Skeletal muscle satellite cell (primary cell): ENCODE results near the gene SPATC1L.

Experiments used
- H3K27me3 ChIP-seq: 2 replicates; pipeline ENCODE4 v1.7.0; 2013; ENCODE audit warnings: low read length; ENCODE audit not compliant: control insufficient read depth, insufficient read depth
- H3K36me3 ChIP-seq: 2 replicates; pipeline ENCODE4 v1.7.0; 2013; ENCODE audit warnings: mild to moderate bottlenecking, control low read depth, low read length; ENCODE audit not compliant: insufficient read depth
- H3K4me1 ChIP-seq: 2 replicates; pipeline ENCODE4 v1.7.0; 2013; ENCODE audit warnings: low read length; ENCODE audit not compliant: control insufficient read depth, insufficient read depth
- H3K4me2 ChIP-seq: 2 replicates; pipeline ENCODE4 v1.7.0; 2013; ENCODE audit warnings: mild to moderate bottlenecking, low read length
- H3K4me3 ChIP-seq: 2 replicates; pipeline ENCODE4 v1.7.0; 2013; ENCODE audit warnings: low read length
- H3K9ac ChIP-seq: 2 replicates; pipeline ENCODE4 v1.7.0; 2013; ENCODE audit warnings: mild to moderate bottlenecking, low read depth, low read length, moderate library complexity
- H3K9me3 ChIP-seq: replicated peaks from 2 replicates; pipeline ENCODE4 v1.7.0; 2013; ENCODE audit warnings: mild to moderate bottlenecking, control low read depth, low read length

SPATC1L gene

GRCh38 chr21:46221664-46222435, 37.6 kb upstream of the SPATC1L start:
- H3K27me3 ChIP-seq: no peaks in the 10 kb centered on the region
- H3K9me3 ChIP-seq: no peaks in the 10 kb centered on the region
- H3K4me2 ChIP-seq: no peak overlapping the region
- H3K4me3 ChIP-seq: no peak overlapping the region
- peaks cover 38% of the 10 kb centered on the region for H3K36me3 ChIP-seq
- H3K4me1 ChIP-seq: peaks cover 10% of the 10 kb centered on the region
- no peak overlapping the region for H3K9ac ChIP-seq

- no peaks in the 10 kb centered on the region for H3K9me3 ChIP-seq
- no peak overlapping the region for H3K4me3 ChIP-seq
- H3K36me3 ChIP-seq: peaks cover 41% of the 10 kb centered on the region
- no peak overlapping the region for H3K4me2 ChIP-seq
- H3K9ac ChIP-seq: no peak overlapping the region
- no peaks in the 10 kb centered on the region for H3K4me1 ChIP-seq
- no peaks in the 10 kb centered on the region for H3K27me3 ChIP-seq
Observed at GRCh38 chr21:46220847-46221246, 36.6 kb upstream of the SPATC1L start.

GRCh38 chr21:46220275-46220810, 36.1 kb upstream of the SPATC1L start:
- no peak overlapping the region for H3K9ac ChIP-seq
- no peaks in the 10 kb centered on the region for H3K9me3 ChIP-seq
- peaks cover 42% of the 10 kb centered on the region for H3K36me3 ChIP-seq
- no peaks in the 10 kb centered on the region for H3K27me3 ChIP-seq
- no peak overlapping the region for H3K4me2 ChIP-seq
- H3K4me3 ChIP-seq: no peak overlapping the region
- no peaks in the 10 kb centered on the region for H3K4me1 ChIP-seq

GRCh38 chr21:46219591-46220239, 35.5 kb upstream of the SPATC1L start:
- Histone ChIP-seq H3K9ac (no peak overlapping the region), H3K9me3 (no peaks in the 10 kb centered on the region), H3K4me2 (no peak overlapping the region), H3K4me3 (no peak overlapping the region), H3K27me3 (no peaks in the 10 kb centered on the region), H3K4me1 (no peaks in the 10 kb centered on the region), H3K36me3 (peaks cover 42% of the 10 kb centered on the region)

- Histone ChIP-seq H3K4me3 (no peak overlapping the region), H3K9ac (no peak overlapping the region), H3K4me2 (no peak overlapping the region), H3K27me3 (no peaks in the 10 kb centered on the region), H3K9me3 (no peaks in the 10 kb centered on the region), H3K36me3 (peaks cover 42% of the 10 kb centered on the region), H3K4me1 (no peaks in the 10 kb centered on the region)
Observed at GRCh38 chr21:46218906-46219590, 34.8 kb upstream of the SPATC1L start.

- no peak overlapping the region for H3K9ac ChIP-seq
Observed at GRCh38 chr21:46217511-46218196, 33.4 kb upstream of the SPATC1L start.

GRCh38 chr21:46216132-46216747, 32.0 kb upstream of the SPATC1L start:
- Histone ChIP-seq H3K36me3 (peaks cover 53% of the 10 kb centered on the region), H3K27me3 (no peaks in the 10 kb centered on the region), H3K9ac (no peak overlapping the region), H3K9me3 (no peaks in the 10 kb centered on the region), H3K4me3 (no peak overlapping the region), H3K4me2 (no peak overlapping the region), H3K4me1 (peaks cover 4% of the 10 kb centered on the region)

More at GRCh38 chr21:46217511-46218196, 33.4 kb upstream of the SPATC1L start:
- no peaks in the 10 kb centered on the region for H3K27me3 ChIP-seq
- no peak overlapping the region for H3K4me3 ChIP-seq
- no peaks in the 10 kb centered on the region for H3K4me1 ChIP-seq
- H3K9me3 ChIP-seq: no peaks in the 10 kb centered on the region
- H3K36me3 ChIP-seq: peaks cover 49% of the 10 kb centered on the region
- H3K4me2 ChIP-seq: no peak overlapping the region

GRCh38 chr21:46215436-46216131, 31.3 kb upstream of the SPATC1L start:
- no peak overlapping the region for H3K4me2 ChIP-seq
- H3K9ac ChIP-seq: no peak overlapping the region
- peaks cover 54% of the 10 kb centered on the region for H3K36me3 ChIP-seq
- H3K4me1 ChIP-seq: peaks cover 4% of the 10 kb centered on the region
- H3K27me3 ChIP-seq: no peaks in the 10 kb centered on the region
- no peak overlapping the region for H3K4me3 ChIP-seq
- H3K9me3 ChIP-seq: no peaks in the 10 kb centered on the region

- no peak overlapping the region for H3K9ac ChIP-seq
- H3K36me3 ChIP-seq: peaks cover 51% of the 10 kb centered on the region
- no peak overlapping the region for H3K4me2 ChIP-seq
- H3K4me3 ChIP-seq: no peak overlapping the region
- no peaks in the 10 kb centered on the region for H3K27me3 ChIP-seq
- H3K9me3 ChIP-seq: no peaks in the 10 kb centered on the region
- peaks cover 4% of the 10 kb centered on the region for H3K4me1 ChIP-seq
Observed at GRCh38 chr21:46214478-46215340, 30.4 kb upstream of the SPATC1L start.
